HEK293 (cell line): Measurements from ENCODE around the gene HLX.
A peak's percentile ranks its signal among the peaks of the same experiment; 100 is the strongest.

ENCODE experiments used
- BCL11B ChIP-seq: fragments of 450-650 bp; formaldehyde crosslinking; IDR thresholded peaks from 2 replicates; pipeline ENCODE4 v1.5.1; 2016; ENCODE audit warnings: low read depth, missing biosample characterization, missing genetic modification characterization
- BCL6B ChIP-seq: fragments of 450-650 bp; formaldehyde crosslinking; IDR thresholded peaks from 2 replicates; pipeline ENCODE4 v1.5.1; 2017; ENCODE audit warnings: missing biosample characterization, missing genetic modification characterization
- KLF1 ChIP-seq: fragments of 450-650 bp; formaldehyde crosslinking; IDR thresholded peaks from 2 replicates; pipeline ENCODE4 v1.5.1; 2016; ENCODE audit warnings: missing biosample characterization, missing genetic modification characterization
- KLF9 ChIP-seq: fragments of 450-650 bp; formaldehyde crosslinking; IDR thresholded peaks from 2 replicates; pipeline ENCODE4 v1.5.1; 2016; ENCODE audit warnings: missing biosample characterization, missing genetic modification characterization, low read depth
- PRDM10 ChIP-seq: fragments of 450-650 bp; formaldehyde crosslinking; IDR thresholded peaks from 2 replicates; pipeline ENCODE4 v1.5.1; 2016; ENCODE audit warnings: missing biosample characterization, missing genetic modification characterization
- TRIM28 ChIP-seq: IDR thresholded peaks from 2 replicates; pipeline ENCODE4 v1.6.1; 2011; ENCODE audit warnings: low read length, control low read depth, borderline replicate concordance
- ZBTB8A ChIP-seq: fragments of 450-650 bp; formaldehyde crosslinking; IDR thresholded peaks from 2 replicates; pipeline ENCODE4 v1.5.1; 2016; ENCODE audit warnings: missing biosample characterization, missing genetic modification characterization
- ZNF10 ChIP-seq: fragments of 450-650 bp; formaldehyde crosslinking; IDR thresholded peaks from 2 replicates; pipeline ENCODE4 v1.5.1; 2017; ENCODE audit warnings: missing biosample characterization, missing genetic modification characterization
- ZNF138 ChIP-seq: fragments of 450-650 bp; formaldehyde crosslinking; IDR thresholded peaks from 2 replicates; pipeline ENCODE4 v1.5.1; 2016; ENCODE audit warnings: missing biosample characterization, missing genetic modification characterization, borderline replicate concordance
- ZNF157 ChIP-seq: fragments of 450-650 bp; formaldehyde crosslinking; IDR thresholded peaks from 2 replicates; pipeline ENCODE4 v1.5.1; 2016; ENCODE audit warnings: missing biosample characterization, missing genetic modification characterization
- ZNF23 ChIP-seq: fragments of 450-650 bp; formaldehyde crosslinking; IDR thresholded peaks from 2 replicates; pipeline ENCODE4 v1.5.1; 2016; ENCODE audit warnings: missing biosample characterization, missing genetic modification characterization, borderline replicate concordance
- ZNF280D ChIP-seq: fragments of 450-650 bp; formaldehyde crosslinking; IDR thresholded peaks from 2 replicates; pipeline ENCODE4 v1.5.1; 2016; ENCODE audit warnings: missing biosample characterization, missing genetic modification characterization
- ZNF335 ChIP-seq: fragments of 450-650 bp; formaldehyde crosslinking; conservative IDR thresholded peaks from 2 replicates; pipeline ENCODE4 v1.5.1; 2016; ENCODE audit warnings: missing biosample characterization, missing genetic modification characterization
- ZNF473 ChIP-seq: fragments of 450-650 bp; formaldehyde crosslinking; IDR thresholded peaks from 2 replicates; pipeline ENCODE4 v1.5.1; 2017; ENCODE audit warnings: missing biosample characterization, missing genetic modification characterization
- ZNF549 ChIP-seq: fragments of 450-650 bp; IDR thresholded peaks from 2 replicates; pipeline ENCODE4 v1.5.1; 2018; ENCODE audit warnings: missing biosample characterization, missing genetic modification characterization, mild to moderate bottlenecking, inconsistent platforms, moderate library complexity
- ZNF624 ChIP-seq: fragments of 450-650 bp; formaldehyde crosslinking; IDR thresholded peaks from 2 replicates; pipeline ENCODE4 v1.5.1; 2017; ENCODE audit warnings: missing biosample characterization, missing genetic modification characterization
- ZNF639 ChIP-seq: fragments of 450-650 bp; formaldehyde crosslinking; IDR thresholded peaks from 2 replicates; pipeline ENCODE4 v1.5.1; 2016; ENCODE audit warnings: missing biosample characterization, missing genetic modification characterization
- ZNF707 ChIP-seq: fragments of 450-650 bp; formaldehyde crosslinking; IDR thresholded peaks from 2 replicates; pipeline ENCODE4 v1.5.1; 2016; ENCODE audit warnings: missing biosample characterization, missing genetic modification characterization
- ZNF843 ChIP-seq: fragments of 450-650 bp; formaldehyde crosslinking; IDR thresholded peaks from 2 replicates; pipeline ENCODE4 v1.5.1; 2016; ENCODE audit warnings: missing biosample characterization, missing genetic modification characterization
- ZXDB ChIP-seq: fragments of 450-650 bp; formaldehyde crosslinking; IDR thresholded peaks from 2 replicates; pipeline ENCODE4 v1.5.1; 2016; ENCODE audit warnings: missing biosample characterization, missing genetic modification characterization
- TF ChIP-seq, protein P1 (sequence below): fragments of 450-650 bp; formaldehyde crosslinking; IDR thresholded peaks from 2 replicates; pipeline ENCODE4 v1.5.1; 2016; ENCODE audit warnings: missing biosample characterization, missing genetic modification characterization
- TF ChIP-seq, protein P2 (sequence below): fragments of 450-650 bp; formaldehyde crosslinking; IDR thresholded peaks from 2 replicates; pipeline ENCODE4 v1.5.1; 2016; ENCODE audit warnings: missing biosample characterization, missing genetic modification characterization
- TF ChIP-seq, protein P3 (sequence below): fragments of 450-650 bp; formaldehyde crosslinking; IDR thresholded peaks from 2 replicates; pipeline ENCODE4 v1.5.1; 2016; ENCODE audit warnings: missing biosample characterization, missing genetic modification characterization
- TF ChIP-seq, protein P4 (sequence below): fragments of 450-650 bp; formaldehyde crosslinking; IDR thresholded peaks from 2 replicates; pipeline ENCODE4 v1.5.1; 2016; ENCODE audit warnings: missing biosample characterization, missing genetic modification characterization

HLX gene

GRCh38 chr1:220879509-220880361 lies 492 bp downstream of the HLX start (continued):
- TF ChIP-seq, protein P1, sequence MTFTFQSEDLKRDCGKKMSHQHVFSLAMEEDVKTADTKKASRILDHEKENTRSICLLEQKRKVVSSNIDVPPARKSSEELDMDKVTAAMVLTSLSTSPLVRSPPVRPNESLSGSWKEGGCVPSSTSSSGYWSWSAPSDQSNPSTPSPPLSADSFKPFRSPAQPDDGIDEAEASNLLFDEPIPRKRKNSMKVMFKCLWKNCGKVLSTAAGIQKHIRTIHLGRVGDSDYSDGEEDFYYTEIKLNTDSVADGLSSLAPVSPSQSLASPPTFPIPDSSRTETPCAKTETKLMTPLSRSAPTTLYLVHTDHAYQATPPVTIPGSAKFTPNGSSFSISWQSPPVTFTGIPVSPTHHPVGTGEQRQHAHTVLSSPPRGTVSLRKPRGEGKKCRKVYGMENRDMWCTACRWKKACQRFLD = no peak
- TF ChIP-seq ZNF23 (no peak), ZNF10 (tag by site-specific recombination) (no peak), ZXDB (tag by site-specific recombination) (peak; percentile 49), ZNF549 (tag by site-specific recombination) (no peak), PRDM10 (tag by site-specific recombination) (peak; percentile 18), ZNF707 (tag by site-specific recombination) (no peak), KLF9 (tag by site-specific recombination) (peak; percentile 22; the same call in 1 of the 2 replicates), ZNF138 (tag by site-specific recombination) (no peak), ZNF157 (tag by site-specific recombination) (no peak), ZNF335 (tag by site-specific recombination) (peak; percentile 64), ZNF624 (tag by site-specific recombination) (no peak), ZNF473 (tag by site-specific recombination) (no peak), ZNF843 (tag by site-specific recombination) (no peak), BCL11B (no peak), ZNF639 (tag by site-specific recombination) (no peak), TRIM28 (no peak), BCL6B (tag by site-specific recombination) (no peak), ZBTB8A (tag by site-specific recombination) (peak; percentile 66), KLF1 (peak; percentile 34; the same call in 1 of the 2 replicates), ZNF280D (tag by site-specific recombination) (no peak)
- TF ChIP-seq, protein P2, sequence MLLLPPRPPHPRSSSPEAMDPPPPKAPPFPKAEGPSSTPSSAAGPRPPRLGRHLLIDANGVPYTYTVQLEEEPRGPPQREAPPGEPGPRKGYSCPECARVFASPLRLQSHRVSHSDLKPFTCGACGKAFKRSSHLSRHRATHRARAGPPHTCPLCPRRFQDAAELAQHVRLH (tag by site-specific recombination) = no peak; the same call in 1 of the 2 replicates
- TF ChIP-seq, protein P3, sequence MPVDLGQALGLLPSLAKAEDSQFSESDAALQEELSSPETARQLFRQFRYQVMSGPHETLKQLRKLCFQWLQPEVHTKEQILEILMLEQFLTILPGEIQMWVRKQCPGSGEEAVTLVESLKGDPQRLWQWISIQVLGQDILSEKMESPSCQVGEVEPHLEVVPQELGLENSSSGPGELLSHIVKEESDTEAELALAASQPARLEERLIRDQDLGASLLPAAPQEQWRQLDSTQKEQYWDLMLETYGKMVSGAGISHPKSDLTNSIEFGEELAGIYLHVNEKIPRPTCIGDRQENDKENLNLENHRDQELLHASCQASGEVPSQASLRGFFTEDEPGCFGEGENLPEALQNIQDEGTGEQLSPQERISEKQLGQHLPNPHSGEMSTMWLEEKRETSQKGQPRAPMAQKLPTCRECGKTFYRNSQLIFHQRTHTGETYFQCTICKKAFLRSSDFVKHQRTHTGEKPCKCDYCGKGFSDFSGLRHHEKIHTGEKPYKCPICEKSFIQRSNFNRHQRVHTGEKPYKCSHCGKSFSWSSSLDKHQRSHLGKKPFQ (tag by site-specific recombination) = no peak
- TF ChIP-seq, protein P4, sequence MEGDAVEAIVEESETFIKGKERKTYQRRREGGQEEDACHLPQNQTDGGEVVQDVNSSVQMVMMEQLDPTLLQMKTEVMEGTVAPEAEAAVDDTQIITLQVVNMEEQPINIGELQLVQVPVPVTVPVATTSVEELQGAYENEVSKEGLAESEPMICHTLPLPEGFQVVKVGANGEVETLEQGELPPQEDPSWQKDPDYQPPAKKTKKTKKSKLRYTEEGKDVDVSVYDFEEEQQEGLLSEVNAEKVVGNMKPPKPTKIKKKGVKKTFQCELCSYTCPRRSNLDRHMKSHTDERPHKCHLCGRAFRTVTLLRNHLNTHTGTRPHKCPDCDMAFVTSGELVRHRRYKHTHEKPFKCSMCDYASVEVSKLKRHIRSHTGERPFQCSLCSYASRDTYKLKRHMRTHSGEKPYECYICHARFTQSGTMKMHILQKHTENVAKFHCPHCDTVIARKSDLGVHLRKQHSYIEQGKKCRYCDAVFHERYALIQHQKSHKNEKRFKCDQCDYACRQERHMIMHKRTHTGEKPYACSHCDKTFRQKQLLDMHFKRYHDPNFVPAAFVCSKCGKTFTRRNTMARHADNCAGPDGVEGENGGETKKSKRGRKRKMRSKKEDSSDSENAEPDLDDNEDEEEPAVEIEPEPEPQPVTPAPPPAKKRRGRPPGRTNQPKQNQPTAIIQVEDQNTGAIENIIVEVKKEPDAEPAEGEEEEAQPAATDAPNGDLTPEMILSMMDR = peak; percentile 79
